ENCODE measurements around the gene LNPK. TPM values are rescaled to one million over a fixed set of nuclear protein-coding genes. Genes with fewer than 3 reads are reported as not detected.

The LNPK gene
- polyA plus RNA-seq, 3 donors from 2014 or later = 13.7 to 21.3 (median 18.0) TPM

GRCh38 chr2:175877845-175878544 lies 124.1 kb downstream of the LNPK start:
- H3K4me3 Mint-ChIP-seq = no peak overlapping the region
- peaks cover 0 to 3% (median 0%) of the 10 kb centered on the region in 6 donors for H3K9me3 Mint-ChIP-seq
- H3K27ac Mint-ChIP-seq = no peak overlapping the region
- H3K27me3 Mint-ChIP-seq (ENCODE audit: low read depth in 3 of 3) = peaks cover 3 to 9% (median 5%) of the 10 kb centered on the region in 3 donors
- no peaks in the 10 kb centered on the region for H3K36me3 Mint-ChIP-seq
- no peak for DNase-seq
- no peaks in the 10 kb centered on the region for H3K4me1 Mint-ChIP-seq

DNA sequence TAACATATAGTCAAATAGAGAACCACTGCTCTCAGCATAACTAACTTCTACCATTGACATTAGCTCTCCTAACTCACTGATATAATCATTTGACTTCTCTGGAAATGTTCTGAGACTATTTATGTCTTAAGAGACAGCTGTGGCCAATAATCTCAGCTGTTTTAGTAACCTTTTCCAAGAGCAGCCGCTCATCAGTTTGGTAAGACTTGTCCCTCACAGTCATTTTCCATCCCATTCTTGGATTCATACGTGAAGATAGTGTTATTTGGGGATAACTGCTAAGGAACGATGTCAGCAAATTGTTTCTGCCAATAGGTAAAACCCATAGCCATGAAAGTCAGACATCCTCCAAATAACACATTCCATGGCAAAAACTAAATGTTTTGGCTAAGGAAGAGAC lies 127.8 kb downstream of the LNPK start:
- no peak overlapping the region for H3K27ac Mint-ChIP-seq
- H3K36me3 Mint-ChIP-seq = no peaks in the 10 kb centered on the region
- no peak overlapping the region for H3K4me3 Mint-ChIP-seq
- H3K9me3 Mint-ChIP-seq = peaks cover 0 to 3% (median 0%) of the 10 kb centered on the region in 6 donors
- DNase-seq = no peak
- peaks cover 4 to 9% (median 6%) of the 10 kb centered on the region in 3 donors for H3K27me3 Mint-ChIP-seq (ENCODE audit: low read depth in 3 of 3)
- H3K4me1 Mint-ChIP-seq = no peaks in the 10 kb centered on the region

Other genes with a start within 250 kb of the LNPK start
- gene EVX2, start 81.7 kb upstream of the LNPK start, polyA plus RNA-seq = not detected
- not detected for gene HOXD13, start 90.5 kb upstream of the LNPK start, polyA plus RNA-seq
- gene HOXD12, start 97.5 kb upstream of the LNPK start, polyA plus RNA-seq = not detected
- not detected for gene HOXD11, start 105.0 kb upstream of the LNPK start, polyA plus RNA-seq
- gene HOXD10, start 114.5 kb upstream of the LNPK start, polyA plus RNA-seq = not detected
- gene HOXD9, start 120.5 kb upstream of the LNPK start, polyA plus RNA-seq = not detected
- gene HOXD8, start 127.4 kb upstream of the LNPK start, polyA plus RNA-seq = not detected
- gene HOXD4, start 149.3 kb upstream of the LNPK start, polyA plus RNA-seq = not detected
- gene HOXD3, start 155.0 kb upstream of the LNPK start, polyA plus RNA-seq = not detected
- gene HOXD1, start 186.4 kb upstream of the LNPK start, polyA plus RNA-seq = not detected